Ascending aorta (tissue), 2 donors: Measurements from ENCODE around the gene DPP3. TPM values are rescaled to one million over a fixed set of nuclear protein-coding genes. Genes with fewer than 3 reads are reported as not detected.

Source experiments
- DNase-seq, 2 donors: peaks; one replicate each; pipeline ENCODE4 v3.0.0-alpha.2; 2019; ENCODE audit warnings: low spot score in 2 of 2
- H3K27ac ChIP-seq, 2 donors: fragments of 200-600 bp; sonication (generic); one replicate each; pipeline ENCODE4 v1.5.1; 2016 to 2017; ENCODE audit warnings: mild to moderate bottlenecking in 1 of 2
- H3K27me3 ChIP-seq: fragments of 200-600 bp; sonication (generic); one replicate; pipeline ENCODE4 v1.5.1; 2017
- H3K36me3 ChIP-seq, 2 donors: fragments of 200-600 bp; sonication (generic); one replicate each; pipeline ENCODE4 v1.5.1; 2016
- H3K4me1 ChIP-seq, 2 donors: fragments of 200-600 bp; sonication (generic); one replicate each; pipeline ENCODE4 v1.5.1; 2016 to 2017; ENCODE audit warnings: mild to moderate bottlenecking in 1 of 2
- H3K4me3 ChIP-seq, 2 donors: fragments of 200-600 bp; sonication (generic); one replicate each; pipeline ENCODE4 v1.5.1; 2016 to 2017; ENCODE audit warnings: mild to moderate bottlenecking in 1 of 2
- H3K9me3 ChIP-seq, 2 donors: fragments of 200-600 bp; sonication (generic); one replicate each; pipeline ENCODE4 v1.5.1; 2016
- intact Hi-C: fragments of 100-400 bp; cut with DNase I; formaldehyde crosslinking; loops from one replicate; pipeline ENCODE4 v1.15.1; 2023
- total RNA-seq: library from RNA; depleted of rRNA; stranded (reverse); fragments of >200 nt; gene quantifications from one replicate; pipeline ENCODE4 v1.1.0, GENCODE V29; 2016
- TF ChIP-seq, protein P1 (sequence below), 3 experiments: fragments of 200-600 bp in 2 of 3; fragments of 450-650 bp in 1 of 3; sonication (generic) in 2 of 3; IDR thresholded peaks; one replicate each; pipeline ENCODE4 v1.5.1; 2016 to 2019; ENCODE audit warnings: antibody characterized with exemption in 3 of 3, mild to moderate bottlenecking in 1 of 3, moderate library complexity in 1 of 3

The DPP3 gene
- total RNA-seq, 1 donor from 2014 or later = 14.8 TPM

DNA sequence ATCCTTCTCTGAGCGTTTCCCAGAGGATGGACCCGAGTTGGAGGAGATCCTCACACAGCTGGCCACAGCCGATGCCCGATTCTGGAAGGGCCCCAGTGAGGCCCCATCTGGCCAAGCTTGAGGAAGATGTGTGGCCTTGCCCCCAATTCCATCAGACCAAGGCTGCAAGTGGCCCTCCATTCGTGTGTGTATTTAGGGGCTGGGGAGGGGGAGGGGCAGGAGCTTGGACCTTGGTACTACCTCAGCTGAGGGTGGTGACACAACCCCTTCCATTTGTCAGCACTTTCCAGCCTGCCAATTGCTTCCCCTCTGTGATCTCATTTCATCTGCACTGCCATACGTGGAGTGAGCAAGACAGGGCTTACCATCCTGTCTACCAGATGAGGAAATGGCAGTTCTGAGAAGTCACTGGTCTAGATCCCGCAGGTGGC, 28.9 kb downstream of the DPP3 start:
- intact Hi-C loops = no loop called here

DNA sequence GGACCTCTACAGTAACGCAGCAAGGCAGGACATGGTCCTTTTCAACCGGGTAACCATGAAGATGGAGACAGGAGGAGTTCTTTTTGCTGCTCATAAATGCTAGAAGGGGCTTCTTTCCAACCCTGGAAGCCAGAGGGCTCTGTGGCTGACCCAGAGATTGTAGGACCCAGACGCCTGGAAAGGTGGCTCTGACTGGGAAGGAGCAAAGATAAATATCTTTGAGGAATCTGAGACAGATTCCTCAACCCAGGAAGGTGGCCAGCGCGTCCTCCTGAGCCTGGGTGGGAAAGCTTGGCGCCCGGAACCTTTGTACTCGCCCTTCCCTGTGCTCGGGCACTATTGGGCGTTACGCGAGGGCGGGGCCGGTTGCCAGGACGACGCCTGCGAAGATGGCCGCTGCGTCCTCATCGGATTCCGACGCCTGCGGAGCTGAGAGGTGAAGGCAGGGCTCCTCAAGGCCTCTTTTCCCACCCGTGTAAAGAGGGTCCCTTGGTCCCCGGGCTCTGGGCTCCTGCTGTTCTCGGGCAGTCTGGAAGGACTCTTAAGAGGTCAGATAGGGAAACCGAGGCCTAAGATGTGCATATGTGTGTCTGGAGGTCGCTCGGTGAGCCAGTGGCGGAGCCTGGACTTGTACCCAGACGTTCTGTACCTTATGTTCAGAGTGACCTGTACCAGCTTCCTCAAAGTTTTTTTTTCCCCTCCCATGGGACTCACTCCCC, 30.2 kb downstream of the DPP3 start, which contains the start of gene BBS1:
Gene BBS1 (plus strand): TSS at position 365 of the 719 bp plus-strand sequence. CDS start 25 bp downstream, at position 390.
- TF ChIP-seq, protein P1, sequence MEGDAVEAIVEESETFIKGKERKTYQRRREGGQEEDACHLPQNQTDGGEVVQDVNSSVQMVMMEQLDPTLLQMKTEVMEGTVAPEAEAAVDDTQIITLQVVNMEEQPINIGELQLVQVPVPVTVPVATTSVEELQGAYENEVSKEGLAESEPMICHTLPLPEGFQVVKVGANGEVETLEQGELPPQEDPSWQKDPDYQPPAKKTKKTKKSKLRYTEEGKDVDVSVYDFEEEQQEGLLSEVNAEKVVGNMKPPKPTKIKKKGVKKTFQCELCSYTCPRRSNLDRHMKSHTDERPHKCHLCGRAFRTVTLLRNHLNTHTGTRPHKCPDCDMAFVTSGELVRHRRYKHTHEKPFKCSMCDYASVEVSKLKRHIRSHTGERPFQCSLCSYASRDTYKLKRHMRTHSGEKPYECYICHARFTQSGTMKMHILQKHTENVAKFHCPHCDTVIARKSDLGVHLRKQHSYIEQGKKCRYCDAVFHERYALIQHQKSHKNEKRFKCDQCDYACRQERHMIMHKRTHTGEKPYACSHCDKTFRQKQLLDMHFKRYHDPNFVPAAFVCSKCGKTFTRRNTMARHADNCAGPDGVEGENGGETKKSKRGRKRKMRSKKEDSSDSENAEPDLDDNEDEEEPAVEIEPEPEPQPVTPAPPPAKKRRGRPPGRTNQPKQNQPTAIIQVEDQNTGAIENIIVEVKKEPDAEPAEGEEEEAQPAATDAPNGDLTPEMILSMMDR (IDR thresholded peaks at IDR 0.05) = no peak
- no peaks in the 10 kb centered on the region for H3K27me3 ChIP-seq
- no peaks in the 10 kb centered on the region for H3K9me3 ChIP-seq
- H3K4me3 ChIP-seq = peak within 1 kb of the TSS; percentile 67 to 87
- DNase-seq = peak; percentile 30 to 89
- H3K36me3 ChIP-seq = peaks cover 0 to 11% of the 10 kb centered on the region in 2 donors
- intact Hi-C loops = loop anchor here (1.0 kb wide), 1 partner anchor 30 kb away; the partner anchor contains the start of gene DPP3
- H3K27ac ChIP-seq = peak within 1 kb of the TSS; percentile 39 to 63
- peaks cover 0 to 12% of the 10 kb centered on the region in 2 donors for H3K4me1 ChIP-seq

More for the DNA sequence above, 28.9 kb downstream of the DPP3 start:
- Histone ChIP-seq H3K27ac (no peak overlapping the region), H3K36me3 (peaks cover 8 to 12% of the 10 kb centered on the region in 2 donors), H3K4me3 (no peak overlapping the region), H3K9me3 (no peaks in the 10 kb centered on the region), H3K27me3 (no peaks in the 10 kb centered on the region), H3K4me1 (peaks cover 0 to 12% of the 10 kb centered on the region in 2 donors)
- TF ChIP-seq, protein P1 (IDR thresholded peaks at IDR 0.05) = no peak
- DNase-seq = no peak

DNA sequence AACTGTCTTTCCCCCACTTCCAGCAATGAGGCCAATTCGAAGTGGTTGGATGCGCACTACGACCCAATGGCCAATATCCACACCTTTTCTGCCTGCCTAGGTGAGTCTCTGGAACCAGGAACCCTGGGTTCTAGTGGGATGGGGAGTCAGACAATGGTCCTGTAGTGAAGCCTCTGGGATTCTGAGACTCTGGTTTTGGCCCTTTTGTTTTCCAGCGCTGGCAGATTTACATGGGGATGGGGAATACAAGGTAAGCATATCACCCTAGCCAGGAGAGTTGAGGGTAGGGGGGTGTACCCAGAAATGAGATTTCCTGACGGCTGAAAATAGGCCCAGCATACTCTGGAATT, 30.7 kb downstream of the DPP3 start:
- DNase-seq = no peak
- intact Hi-C loops = loop anchor here (1.0 kb wide), 1 partner anchor 31 kb away; the partner anchor contains the start of gene DPP3

DNA sequence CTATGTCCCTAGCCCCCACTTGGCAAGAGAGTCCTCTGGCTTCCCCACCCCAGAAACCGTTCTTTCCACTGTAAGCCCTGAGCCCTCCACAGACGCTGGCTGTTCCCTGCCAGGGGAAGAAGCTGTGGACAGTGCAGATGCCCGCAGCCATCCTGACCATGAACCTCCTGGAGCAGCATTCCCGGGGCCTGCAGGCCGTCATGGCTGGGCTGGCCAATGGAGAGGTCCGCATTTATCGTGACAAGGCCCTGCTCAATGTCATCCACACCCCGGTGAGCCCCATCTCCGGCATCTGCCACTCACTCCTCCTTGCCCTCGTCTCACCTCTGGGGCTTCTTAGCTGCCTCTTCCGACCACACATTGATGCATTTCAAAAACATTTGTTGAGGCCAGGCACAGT, 43.4 kb downstream of the DPP3 start:
- no peak for DNase-seq
- Histone ChIP-seq H3K27ac (no peak overlapping the region), H3K4me1 (no peaks in the 10 kb centered on the region), H3K4me3 (no peak overlapping the region), H3K36me3 (peaks cover 43 to 77% of the 10 kb centered on the region in 2 donors), H3K9me3 (no peaks in the 10 kb centered on the region), H3K27me3 (no peaks in the 10 kb centered on the region)
- intact Hi-C loops = no loop called here
- TF ChIP-seq, protein P1 (IDR thresholded peaks at IDR 0.05) = no peak

More for the DNA sequence above, 30.7 kb downstream of the DPP3 start:
- peak overlapping the region; percentile 67 to 87 for H3K4me3 ChIP-seq
- no peaks in the 10 kb centered on the region for H3K9me3 ChIP-seq
- H3K4me1 ChIP-seq = peaks cover 0 to 12% of the 10 kb centered on the region in 2 donors
- TF ChIP-seq, protein P1 (IDR thresholded peaks at IDR 0.05) = no peak
- H3K27me3 ChIP-seq = no peaks in the 10 kb centered on the region
- peaks cover 0 to 15% of the 10 kb centered on the region in 2 donors for H3K36me3 ChIP-seq
- H3K27ac ChIP-seq = no peak overlapping the region

DNA sequence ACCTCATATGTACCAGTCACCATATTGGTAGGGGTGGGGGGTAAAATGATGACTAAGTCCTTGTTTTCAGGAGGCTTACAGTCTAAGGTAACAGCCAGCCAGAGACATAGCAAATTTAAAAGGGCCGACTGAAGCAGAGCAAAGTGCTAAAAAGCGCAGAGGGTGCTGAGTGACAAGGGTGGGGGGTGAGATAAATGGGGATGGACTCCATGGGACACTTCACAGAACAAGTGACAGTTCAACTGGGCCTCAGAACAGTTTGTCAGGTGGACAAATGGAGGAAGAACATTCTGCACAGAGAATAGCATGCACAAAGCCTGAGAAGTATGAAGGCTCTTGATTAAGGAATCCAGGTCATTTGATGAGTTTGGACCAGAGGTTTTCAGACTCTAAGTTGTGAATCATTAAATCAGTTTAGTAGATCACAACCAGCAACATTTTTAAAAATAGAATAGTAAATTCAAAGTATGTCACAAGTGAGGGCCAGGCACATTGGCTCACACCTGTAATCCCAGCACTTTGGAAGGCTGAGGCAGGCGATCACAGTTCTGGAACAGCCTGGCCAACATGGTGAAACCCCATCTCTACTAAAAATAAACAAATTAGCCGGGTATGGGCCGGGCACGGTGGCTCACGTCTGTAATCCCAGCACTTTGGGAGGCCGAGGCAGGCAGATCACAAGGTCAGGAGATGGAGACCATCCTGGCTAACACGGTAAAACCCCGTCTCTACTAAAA, 44.2 kb downstream of the DPP3 start:
- no peaks in the 10 kb centered on the region for H3K4me1 ChIP-seq
- no peak for DNase-seq
- no peak overlapping the region for H3K27ac ChIP-seq
- peaks cover 34 to 69% of the 10 kb centered on the region in 2 donors for H3K36me3 ChIP-seq
- H3K27me3 ChIP-seq = no peaks in the 10 kb centered on the region
- H3K9me3 ChIP-seq = no peaks in the 10 kb centered on the region
- no peak overlapping the region for H3K4me3 ChIP-seq
- intact Hi-C loops = no loop called here
- TF ChIP-seq, protein P1 (IDR thresholded peaks at IDR 0.05) = no peak
